NCI-H187 (cell line): Measurements from ENCODE around the gene PTCH1.

Source experiments
- DNase-seq, 2 experiments: peaks; one replicate each; lab custom pipeline; 2025; lab: John Stamatoyannopoulos, UW

PTCH1 gene

GRCh38 chr9:95516734-95517558 is at the start of gene PTCH1:
TSS of gene PTCH1 (minus strand) at chr9:95516971.
- DNase-seq: no peak

- no peak for DNase-seq
These were observed 49.2 kb upstream of the PTCH1 start for GRCh38 chr9:95565982-95566381.

GRCh38 chr9:95561913-95562312 is 45.1 kb upstream of the PTCH1 start:
- no peak for DNase-seq

- no peak for DNase-seq
These were observed 40.4 kb upstream of the PTCH1 start for GRCh38 chr9:95557142-95557541.

- DNase-seq: no peak
These were observed 39.8 kb upstream of the PTCH1 start for GRCh38 chr9:95556521-95556920.

GRCh38 chr9:95552814-95553546 is 36.2 kb upstream of the PTCH1 start:
- no peak for DNase-seq

- no peak for DNase-seq
These were observed 35.5 kb upstream of the PTCH1 start for GRCh38 chr9:95552255-95552654.

GRCh38 chr9:95551406-95551805 is 34.6 kb upstream of the PTCH1 start:
- no peak for DNase-seq

GRCh38 chr9:95545831-95546567 is 29.2 kb upstream of the PTCH1 start:
- no peak for DNase-seq

- DNase-seq: no peak
These were observed 17.4 kb upstream of the PTCH1 start for GRCh38 chr9:95533996-95534680.

- no peak for DNase-seq
These were observed 13.1 kb upstream of the PTCH1 start for GRCh38 chr9:95529910-95530309.

- DNase-seq: no peak
These were observed 12.2 kb upstream of the PTCH1 start for GRCh38 chr9:95528908-95529502.

GRCh38 chr9:95522871-95523370 is 6.2 kb upstream of the PTCH1 start:
- no peak for DNase-seq

- no peak for DNase-seq
These were observed 4.9 kb upstream of the PTCH1 start for GRCh38 chr9:95521699-95522098.

GRCh38 chr9:95517559-95518425 is 1.0 kb upstream of the PTCH1 start:
- no peak for DNase-seq

- DNase-seq: no peak
These were observed 494 bp downstream of the PTCH1 start for GRCh38 chr9:95516221-95516733.

GRCh38 chr9:95515272-95516113 is 1.3 kb downstream of the PTCH1 start:
- no peak for DNase-seq

- no peak for DNase-seq
These were observed 2.4 kb downstream of the PTCH1 start for GRCh38 chr9:95514342-95514741.

- DNase-seq: no peak
These were observed 3.1 kb downstream of the PTCH1 start for GRCh38 chr9:95513711-95514110.
